Ammon's horn (tissue), 1 donor: Measurements from ENCODE around the gene EFCAB11.
A peak's percentile ranks its signal among the peaks of the same experiment; 100 is the strongest.

Source experiments
- DNase-seq: peaks from one replicate; pipeline ENCODE4 v3.0.0-alpha.2; 2016; ENCODE audit warnings: low spot score

Gene EFCAB11, protein sequence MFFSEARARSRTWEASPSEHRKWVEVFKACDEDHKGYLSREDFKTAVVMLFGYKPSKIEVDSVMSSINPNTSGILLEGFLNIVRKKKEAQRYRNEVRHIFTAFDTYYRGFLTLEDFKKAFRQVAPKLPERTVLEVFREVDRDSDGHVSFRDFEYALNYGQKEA

DNA sequence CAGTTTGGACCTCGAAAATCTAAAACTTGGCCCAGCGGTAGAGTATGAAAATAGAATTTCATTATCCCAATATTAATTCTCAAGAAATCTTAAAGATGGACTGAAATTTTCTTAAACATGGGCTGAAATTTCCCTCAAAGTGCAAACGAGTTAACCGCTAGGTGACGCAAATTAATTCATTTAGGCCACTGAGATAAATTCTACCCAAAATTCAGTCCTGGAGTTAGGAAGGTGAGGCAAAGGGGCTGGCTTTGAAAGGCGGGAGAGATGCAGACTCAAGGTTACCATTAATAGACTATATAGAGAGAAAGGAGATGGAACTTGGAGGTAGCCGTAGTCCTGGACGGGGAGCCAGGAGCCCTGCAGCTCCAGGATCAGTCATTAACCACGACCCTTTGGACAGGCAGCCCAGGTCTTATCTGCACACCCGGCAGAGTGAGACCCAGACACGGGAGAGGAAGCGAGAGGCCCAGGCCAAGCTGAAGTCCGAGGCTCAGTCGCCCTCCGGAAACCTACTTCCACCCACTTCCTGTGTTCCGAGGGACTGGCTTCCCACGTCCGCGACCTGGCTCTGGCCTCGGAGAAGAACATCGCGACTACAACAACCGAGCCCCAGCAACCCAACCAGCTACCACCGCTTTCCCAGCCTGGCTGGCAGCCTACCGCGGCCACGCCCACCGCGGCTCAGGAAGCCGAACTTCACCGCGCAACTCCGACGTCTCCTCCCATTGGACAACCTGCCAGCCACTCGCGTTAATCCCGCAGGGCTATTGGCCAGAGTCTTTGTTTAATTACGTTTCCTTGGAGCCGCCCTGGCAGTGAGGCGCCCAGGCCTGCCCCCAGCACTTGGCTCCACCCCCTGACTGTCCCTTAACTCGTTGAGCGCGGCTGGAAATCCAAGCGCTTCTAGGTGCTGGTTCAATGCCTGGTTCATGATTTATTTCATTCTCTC, at the start of gene EFCAB11:
Gene EFCAB11 (minus strand): TSS at position 661 of the 952 bp plus-strand sequence. CDS start 70 bp downstream, at position 591.
- DNase-seq: peak; percentile 99

DNA sequence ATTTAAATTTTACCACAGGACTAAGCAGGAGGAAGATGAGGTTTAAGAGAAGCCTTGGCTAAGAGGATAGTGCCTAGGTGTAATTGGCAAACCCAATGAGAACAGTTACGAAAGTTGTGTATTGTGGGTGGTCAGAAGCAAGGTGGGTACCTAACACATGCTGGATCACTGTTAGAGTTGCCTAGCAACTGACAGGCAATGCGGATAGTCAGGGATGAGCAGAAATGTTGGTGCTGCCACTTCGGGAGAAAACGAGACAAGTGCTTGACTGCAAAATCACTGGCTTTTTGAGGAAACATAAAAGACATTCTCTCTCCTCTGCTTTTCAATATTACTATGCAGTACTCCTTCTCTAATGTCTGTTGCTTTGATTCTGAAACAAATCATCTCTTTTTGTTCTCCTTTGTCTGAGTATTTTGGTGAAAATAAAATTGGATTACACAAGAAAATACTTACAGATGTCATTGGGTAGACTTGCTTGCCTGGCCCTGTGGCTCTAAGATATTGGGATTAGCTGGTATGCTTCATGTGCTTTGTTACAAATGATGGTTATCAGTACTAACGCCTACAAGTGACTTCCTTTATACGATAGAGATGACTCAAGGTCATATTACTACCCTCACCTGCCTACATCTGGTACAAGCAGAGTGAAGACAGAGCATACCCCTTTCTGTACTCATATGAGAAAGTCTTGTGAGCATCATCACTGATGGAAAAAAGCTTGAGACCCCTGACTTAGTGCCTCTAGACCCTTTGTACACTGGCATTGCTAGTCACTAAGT, 49.2 kb upstream of the EFCAB11 start:
- DNase-seq: peak; percentile 36

DNA sequence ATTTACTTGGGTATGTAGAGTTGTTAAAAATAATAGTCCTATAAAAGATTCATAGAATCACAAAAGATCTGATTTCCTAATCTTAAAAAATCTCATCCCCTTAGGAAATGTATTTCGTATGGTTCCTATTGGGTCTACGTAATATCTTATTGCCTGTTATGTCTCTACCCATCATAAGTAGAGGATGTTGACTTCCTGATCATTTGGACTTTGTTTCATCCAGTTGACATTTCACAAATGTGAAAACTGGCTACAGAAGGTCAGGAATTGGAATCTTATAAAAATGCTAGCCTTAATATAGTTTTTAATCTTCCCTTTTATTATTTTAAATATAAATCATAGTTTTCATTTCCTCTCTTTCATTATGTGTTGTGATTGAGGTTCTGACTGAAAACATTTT, 46.4 kb upstream of the EFCAB11 start:
- no peak for DNase-seq

DNA sequence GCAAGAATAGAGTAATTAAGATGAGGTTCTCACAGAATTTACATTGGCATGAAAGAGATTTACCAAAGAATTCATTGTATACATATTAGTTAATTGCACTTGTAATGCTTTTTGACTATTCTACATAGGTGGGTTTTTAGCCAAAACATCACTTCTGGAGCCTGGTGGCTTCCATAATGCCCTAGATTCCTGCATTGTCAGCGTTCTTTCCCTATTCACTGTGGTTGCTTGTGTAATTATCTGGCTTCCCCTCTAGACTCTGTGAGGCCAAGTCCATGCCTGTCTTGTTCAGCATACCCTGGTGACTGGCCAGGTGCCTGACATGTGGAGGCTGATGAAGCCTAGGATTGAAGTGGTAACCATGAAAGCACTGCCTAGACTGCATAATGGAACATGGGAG, 42.4 kb upstream of the EFCAB11 start:
- DNase-seq: no peak

DNA sequence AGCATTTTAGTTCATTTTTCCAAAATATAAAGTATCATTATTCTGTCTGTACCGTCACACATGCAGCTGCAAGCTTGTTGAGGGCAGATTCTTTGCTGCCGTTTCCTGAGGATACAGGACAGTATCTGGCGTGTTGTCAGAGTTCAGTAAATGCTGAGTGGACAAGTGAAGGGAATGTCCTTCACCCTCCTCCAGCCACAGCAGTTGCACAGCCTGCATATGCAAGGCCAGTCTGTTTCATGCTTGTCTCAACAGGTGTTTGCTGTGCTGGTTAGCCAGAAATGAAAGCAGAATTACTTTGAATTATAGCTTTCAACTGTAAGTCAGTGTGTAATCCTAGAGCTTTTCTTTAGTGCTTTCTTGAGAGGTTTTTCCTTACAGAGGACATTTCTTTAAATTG, 37.7 kb upstream of the EFCAB11 start:
- no peak for DNase-seq

DNA sequence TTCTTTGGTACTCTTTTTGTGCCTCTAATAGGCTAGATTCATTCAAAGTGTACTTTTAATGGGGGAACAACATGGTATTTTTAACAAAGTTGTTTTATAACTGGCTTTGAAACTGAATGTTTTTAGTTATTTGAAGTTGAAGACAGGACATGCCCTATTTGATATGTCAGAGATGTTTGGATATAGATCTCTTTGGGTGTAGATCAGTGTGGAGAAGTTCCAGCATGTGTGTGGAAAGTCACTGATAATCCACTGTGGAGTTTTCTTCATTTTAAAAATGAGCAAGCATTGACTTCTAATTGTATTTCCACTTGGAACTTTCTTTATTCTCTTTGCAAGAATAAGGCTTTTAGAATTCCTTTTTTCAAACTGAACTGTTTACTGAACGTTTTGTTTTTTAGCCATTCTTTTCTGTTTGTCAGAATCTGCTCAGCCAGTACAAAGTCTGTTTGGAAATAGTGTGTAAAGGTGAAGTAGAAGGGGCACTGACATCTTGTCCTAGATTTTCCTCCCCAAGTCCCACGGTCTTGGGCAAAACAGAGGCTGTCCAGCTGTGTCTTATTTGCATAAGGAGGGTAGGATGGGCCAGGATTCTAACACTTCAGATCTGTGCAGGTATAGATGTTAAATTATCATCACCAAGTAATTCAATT, 36.2 kb upstream of the EFCAB11 start:
- DNase-seq: no peak

DNA sequence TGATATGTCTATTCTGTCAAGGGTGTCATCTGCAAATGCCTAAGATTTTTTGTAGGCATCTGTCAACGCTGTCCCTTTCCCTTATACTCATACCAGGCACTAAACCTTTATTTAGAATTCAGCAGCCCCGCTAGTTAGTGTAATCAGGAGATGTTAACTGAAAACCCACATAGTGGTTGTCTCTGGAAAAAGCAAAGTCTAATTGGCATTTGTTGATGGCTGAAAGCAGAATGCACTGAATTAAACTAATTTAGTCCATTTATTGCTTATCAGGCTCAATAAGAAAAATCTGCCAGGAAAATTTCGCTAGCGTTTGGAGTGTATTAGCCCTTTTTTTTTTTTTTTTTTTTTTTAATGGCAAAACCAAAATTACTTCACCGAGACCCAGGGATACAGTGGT, 35.7 kb upstream of the EFCAB11 start:
- no peak for DNase-seq

DNA sequence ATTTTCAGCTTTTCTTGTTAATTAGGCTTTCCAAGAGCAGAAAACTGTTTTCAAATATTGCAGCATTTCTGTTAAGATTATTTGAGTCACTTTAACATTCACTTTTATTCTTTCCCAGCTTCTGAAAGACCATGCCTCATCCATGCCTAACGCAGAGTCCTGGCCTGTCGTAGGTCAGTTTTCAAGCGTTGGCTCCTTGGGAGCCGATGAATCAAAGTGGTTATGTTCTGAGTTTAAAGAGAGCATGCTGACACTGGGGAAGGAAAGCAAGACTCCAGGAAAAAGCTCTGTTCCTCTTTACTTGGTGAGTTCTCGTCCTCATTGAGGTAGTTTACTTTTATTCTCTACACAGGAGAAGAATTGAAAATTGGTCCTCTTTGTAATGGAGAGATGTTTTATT, 34.3 kb upstream of the EFCAB11 start:
- no peak for DNase-seq

DNA sequence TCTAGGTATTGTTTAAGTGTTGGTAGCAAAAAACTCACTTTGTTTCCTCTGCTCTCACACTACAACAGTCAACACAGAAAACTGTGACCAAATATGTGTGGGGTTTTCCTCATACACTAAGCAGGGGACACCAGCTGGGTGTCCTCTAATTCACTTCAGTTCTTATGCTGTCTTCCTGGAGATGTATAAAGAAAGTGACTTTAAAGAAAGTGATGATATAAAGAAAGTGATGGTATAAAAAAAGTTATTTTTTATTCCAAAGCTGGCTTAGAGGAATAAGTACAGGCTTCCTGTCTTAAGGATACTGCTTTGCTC, 32.6 kb upstream of the EFCAB11 start:
- DNase-seq: no peak

DNA sequence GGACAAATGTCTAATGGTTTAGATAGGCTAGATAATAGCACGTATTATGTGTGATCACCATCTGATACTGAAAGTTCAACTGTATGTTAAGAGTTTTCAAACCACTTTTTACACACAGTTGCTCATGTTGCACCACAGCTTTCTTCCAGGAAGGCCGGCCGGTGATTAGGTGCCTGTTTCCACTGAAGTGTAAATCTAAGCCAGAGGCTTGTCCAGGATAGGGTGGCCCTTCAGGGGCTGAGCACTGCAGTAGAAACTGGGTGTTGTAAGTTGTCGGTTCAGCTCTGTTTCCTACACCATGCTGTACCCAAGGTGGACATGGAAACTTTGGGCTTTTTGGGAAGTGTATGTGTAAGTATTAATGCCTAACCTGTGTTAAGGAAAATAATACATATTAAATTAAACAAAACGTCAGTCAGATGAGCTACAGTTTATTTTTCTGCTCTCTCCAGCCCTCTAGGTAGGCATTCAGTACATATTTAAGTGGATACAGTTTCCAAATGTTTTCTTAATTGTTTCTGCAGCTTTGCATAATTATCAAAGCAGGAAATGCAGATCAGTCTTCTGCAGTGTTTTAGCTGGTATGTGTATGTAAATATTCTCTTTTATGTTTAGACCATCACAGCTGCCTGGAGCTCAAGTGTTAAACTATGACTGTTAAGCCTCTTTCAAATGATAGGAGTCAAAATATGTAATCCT, 32.1 kb upstream of the EFCAB11 start:
- no peak for DNase-seq

DNA sequence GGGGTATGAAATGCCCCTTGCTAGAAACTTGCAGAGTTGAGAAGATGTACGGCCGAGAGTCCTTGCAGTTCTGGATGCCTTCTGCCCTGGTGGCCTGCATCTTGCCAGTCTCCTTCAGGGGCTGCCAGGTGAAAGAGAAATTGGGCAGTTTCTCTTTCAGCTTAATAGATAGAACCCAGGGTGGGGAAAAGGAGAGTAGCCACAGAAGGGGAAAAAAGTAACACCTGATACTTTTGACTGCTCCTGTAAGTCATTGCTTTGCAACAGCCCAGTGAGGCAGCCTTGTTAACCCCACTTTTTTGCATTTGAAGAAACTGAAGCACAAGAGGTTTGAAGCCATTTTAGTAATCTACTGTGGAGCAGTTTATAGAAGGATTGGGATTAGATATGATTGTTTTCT, 28.8 kb upstream of the EFCAB11 start:
- no peak for DNase-seq

DNA sequence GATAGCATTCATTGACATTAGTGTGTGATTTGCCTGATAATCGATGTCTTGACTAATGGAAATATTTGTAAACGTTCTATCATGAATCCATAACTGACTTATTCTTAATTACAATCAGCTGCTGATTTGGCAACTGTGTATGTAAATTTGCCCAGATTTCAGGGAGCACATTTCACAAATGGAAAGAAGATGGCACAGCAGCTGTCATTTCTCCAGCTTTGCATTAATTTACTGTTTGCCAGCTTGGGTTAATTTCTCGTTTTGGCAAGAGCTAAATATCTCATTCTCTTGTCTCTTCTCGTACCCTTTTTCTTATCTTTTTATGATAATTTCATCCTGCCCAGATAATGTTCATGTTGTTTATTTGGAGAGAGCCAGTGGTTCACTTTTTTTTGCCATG, 24.1 kb upstream of the EFCAB11 start:
- DNase-seq: peak; percentile 21

DNA sequence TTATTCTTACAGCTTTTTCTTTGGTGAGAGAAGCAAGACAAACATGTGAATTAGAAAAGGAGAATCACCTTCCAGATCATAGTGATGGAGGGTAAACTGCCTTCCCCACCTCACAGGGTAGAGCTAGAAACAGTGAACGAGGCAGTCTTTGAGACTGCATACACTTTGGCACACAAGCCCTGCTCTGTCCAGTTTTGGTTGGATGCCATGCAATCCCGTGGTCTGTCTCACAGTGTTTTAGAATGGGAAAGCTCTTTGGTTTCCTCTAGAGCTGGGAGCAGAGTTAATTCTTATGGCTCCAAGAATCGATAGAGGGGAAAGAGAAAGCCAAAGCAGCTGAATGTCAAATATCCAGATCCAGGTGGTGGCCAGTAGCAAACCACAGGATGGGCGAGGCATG, 23.1 kb upstream of the EFCAB11 start:
- peak; percentile 77 for DNase-seq

DNA sequence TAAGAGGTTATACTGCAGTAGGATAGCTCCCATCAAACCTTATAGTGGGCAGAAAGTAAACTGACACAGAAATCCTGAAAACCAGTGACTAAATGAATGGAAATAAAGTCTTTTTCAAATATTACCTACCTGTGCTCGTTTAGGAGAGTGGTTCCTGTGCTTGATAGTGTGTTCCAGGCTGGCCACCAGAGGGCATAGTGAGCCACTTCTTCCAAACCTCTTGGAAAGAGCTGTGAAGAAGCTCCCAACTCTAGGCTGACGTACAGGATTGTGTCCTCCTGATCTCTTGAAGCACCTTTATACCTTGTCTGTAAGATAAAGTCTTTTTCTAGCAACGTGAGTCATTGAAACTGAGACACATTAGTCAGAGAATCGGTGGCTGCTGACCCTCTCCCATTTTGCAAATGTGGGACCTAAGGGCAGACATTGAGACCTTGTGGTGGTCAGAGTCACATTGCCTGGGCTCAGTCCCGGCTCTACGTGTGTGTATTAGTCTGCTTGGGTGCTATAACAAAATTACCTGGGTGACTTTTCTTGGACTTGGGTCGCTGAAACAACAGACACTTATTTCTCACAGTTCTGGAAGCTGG, 18.8 kb upstream of the EFCAB11 start:
- DNase-seq: peak; percentile 93

DNA sequence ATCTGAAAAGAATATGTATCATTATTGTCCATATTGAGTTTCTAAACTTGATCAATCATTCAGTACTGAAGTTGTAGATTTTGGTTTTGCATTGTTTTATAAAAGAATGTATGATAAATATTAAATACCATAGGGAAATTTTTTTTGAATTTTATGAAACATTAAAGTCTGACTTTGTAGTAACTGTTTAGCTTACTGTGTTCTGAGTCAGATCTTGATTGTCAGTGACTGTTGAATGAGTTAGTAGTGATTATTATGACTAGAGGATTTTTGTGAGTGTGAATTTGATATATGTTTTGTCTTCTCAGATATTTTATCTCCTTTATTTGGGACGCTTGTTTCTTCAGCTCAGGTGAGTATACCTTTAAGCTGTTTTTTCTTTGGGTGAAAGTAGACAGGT, 11.3 kb upstream of the EFCAB11 start:
- DNase-seq: no peak

DNA sequence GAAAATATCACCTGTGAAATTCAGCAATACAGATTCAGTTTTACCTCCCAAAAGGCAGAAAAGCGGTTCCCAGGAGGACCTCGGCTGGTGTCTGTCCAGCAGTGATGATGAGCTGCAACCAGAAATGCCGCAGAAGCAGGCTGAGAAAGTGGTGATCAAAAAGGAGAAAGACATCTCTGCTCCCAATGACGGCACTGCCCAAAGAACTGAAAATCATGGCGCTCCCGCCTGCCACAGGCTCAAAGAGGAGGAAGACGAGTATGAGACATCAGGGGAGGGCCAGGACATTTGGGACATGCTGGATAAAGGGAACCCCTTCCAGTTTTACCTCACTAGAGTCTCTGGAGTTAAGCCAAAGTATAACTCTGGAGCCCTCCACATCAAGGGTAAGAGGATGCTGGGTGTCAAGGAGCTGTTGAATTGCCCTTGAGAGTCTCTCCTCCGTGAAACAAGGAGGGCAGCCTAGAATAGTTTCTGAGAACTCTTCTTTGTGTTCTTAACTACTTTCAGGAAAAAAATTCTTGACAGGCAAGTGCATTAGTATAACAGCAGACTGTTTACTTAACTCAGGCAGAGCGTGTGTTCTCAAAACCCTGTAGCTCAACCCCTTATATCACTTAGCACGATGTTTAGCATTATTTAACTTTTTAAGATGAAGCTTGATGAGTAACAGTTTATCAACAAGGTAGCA, 8.9 kb upstream of the EFCAB11 start:
- DNase-seq: no peak

DNA sequence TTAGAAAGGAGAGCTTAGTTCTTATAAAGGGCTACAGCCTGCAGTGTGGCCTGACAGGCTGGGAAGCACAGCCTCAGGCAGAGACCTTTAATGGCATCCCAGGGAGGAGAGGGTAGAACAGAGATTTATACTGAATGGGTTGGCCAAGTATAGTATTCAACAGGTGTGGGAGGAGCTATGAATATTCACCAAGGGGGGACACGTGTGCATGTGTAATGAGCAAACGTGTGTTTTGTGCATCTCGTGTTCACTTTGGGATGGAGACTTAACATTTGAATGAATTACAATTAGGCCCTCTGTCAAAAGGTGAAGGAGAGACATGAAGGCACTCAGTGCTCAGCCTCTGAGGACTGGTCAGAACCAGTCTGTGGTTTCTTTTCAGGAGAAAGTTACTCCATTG, 6.4 kb upstream of the EFCAB11 start:
- DNase-seq: no peak

DNA sequence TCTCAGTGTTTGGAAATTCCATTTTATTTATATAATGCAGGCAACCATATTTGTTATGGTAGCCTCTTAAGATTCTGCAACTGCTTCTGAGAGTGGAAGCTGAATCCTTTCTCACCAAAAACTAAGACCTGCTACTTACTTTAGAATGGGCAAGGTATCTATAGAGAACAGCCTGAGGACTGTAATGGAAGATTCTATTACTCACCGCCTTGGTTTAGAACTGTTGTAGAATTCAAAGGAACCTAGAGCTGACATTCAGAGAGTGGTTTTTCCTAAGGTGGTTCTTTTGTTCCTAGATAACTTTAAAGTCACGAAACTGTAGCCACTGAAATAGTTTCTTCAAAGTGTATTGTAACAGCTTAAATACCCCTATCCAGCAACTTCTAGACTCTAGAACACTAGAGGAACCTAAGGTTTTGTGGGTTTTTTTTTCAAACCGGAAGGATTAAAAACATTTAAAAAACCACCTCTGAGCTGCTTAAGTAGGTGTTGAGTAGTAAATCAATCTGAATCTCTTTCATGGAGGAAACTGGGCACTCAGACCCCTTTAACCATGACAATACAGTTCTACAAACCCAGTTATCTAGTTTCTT, 5.4 kb upstream of the EFCAB11 start:
- no peak for DNase-seq

DNA sequence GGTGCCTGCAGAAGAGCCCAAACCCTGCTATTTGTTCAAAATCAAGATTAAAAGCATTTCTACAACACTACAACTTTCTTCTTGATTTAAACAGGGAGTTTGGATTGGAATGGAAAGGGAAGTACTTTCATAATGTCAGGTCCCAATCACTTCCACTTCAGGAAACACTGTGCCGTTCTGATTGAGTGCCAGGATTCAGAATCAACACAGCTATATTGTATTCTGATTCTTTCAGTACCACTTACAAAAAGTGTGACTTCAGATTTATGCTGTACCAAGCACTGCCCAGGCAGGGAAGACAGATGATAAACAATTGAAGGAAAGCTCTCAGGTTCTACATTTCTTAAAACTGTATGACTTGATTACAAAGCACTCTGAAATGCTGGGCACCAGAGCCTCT, 4.4 kb upstream of the EFCAB11 start:
- no peak for DNase-seq

DNA sequence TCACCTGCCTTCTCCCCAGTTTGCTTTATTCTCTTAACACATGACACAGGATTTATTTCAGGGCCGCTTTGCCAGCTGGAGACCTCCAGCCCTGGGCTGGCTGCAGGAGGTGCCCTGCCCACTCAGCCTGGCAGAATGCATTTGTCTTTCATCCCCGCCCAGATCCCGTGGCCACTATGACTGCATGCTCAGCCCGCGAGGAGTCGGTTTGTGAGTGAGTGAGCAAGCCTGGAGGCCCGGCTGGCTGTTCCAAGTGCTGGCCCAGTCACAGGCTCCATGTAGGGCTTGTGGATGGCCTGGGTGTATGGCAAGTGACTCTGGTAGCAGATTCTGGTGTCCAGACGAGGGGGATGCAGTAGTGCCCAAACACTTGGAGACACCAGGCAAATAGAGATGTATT, 3.3 kb upstream of the EFCAB11 start:
- DNase-seq: peak; percentile 24
